HepG2 (cell line): ENCODE results near the gene MEMO1. TPM values are rescaled to one million over a fixed set of nuclear protein-coding genes. Genes with fewer than 3 reads are reported as not detected.

Experiments
- ATAC-seq: fragments of 200-7000 bp; cut with Tn5 transposase; 3 replicates; pipeline ENCODE4 v1.9.1; 2020; ENCODE audit warnings: mild to moderate bottlenecking, moderate library complexity
- BruUV-seq: library from RNA; stranded (reverse); fragments of 400-500 nt; replicated peaks from 2 replicates; lab custom pipeline; 2021; lab: Mats Ljungman, UMichigan
- CTCF ChIA-PET: fragments of 300-600 bp; formaldehyde crosslinking; extraction: SDS; loops from one replicate; lab custom pipeline; 2021; ENCODE audit warnings: low total read pairs, inconsistent platforms, low intra/inter-chr PET ratio; lab: Yijun Ruan, JAX
- POLR2A ChIA-PET: fragments of 350-600 bp; sonication (Branson Sonifier 250); formaldehyde crosslinking; loops from one replicate; lab custom pipeline; 2020; ENCODE audit warnings: antibody characterized with exemption, inconsistent platforms; lab: Yijun Ruan, JAX
- DNase-seq: peaks from one replicate; pipeline ENCODE4 v3.0.0-alpha.2; 2015; ENCODE audit warnings: low spot score
- FAIRE-seq: peaks from 3 replicates; lab custom pipeline; 2011; peaks lifted over from hg19 to GRCh38; lab: Jason Lieb, UNC
- H2AFZ ChIP-seq: one replicate; pipeline ENCODE4 v1.6.1; 2011; ENCODE audit warnings: low read length, inconsistent platforms
- H3K27ac ChIP-seq: fragments of 300-600 bp; 3 replicates; pipeline ENCODE4 v1.8.0; 2011; ENCODE audit warnings: mixed run types, mild to moderate bottlenecking, mixed read lengths, low read length, inconsistent platforms; ENCODE audit not compliant: insufficient read depth; ENCODE audit errors: extremely low read length
- H3K27me3 ChIP-seq, 2 experiments: fragments of 200-600 bp in 1 of 2; 2 replicates in 1 of 2; 3 replicates in 1 of 2; pipeline versions ENCODE4 v1.6.0 to v1.8.0; 2011; ENCODE audit warnings: low read length in 2 of 2, mild to moderate bottlenecking in 2 of 2, moderate library complexity in 2 of 2, inconsistent platforms in 1 of 2; ENCODE audit not compliant: insufficient read depth in 2 of 2, control insufficient read depth in 1 of 2
- H3K36me3 ChIP-seq, 2 experiments: fragments of 200-600 bp in 1 of 2; replicated peaks in 1 of 2; 2 replicates in 1 of 2; 3 replicates in 1 of 2; pipeline versions ENCODE4 v1.5.1 to v1.8.0; 2011; ENCODE audit warnings: low read length in 2 of 2, inconsistent platforms in 1 of 2; ENCODE audit not compliant: insufficient read depth in 2 of 2, control insufficient read depth in 1 of 2
- H3K4me1 ChIP-seq: 2 replicates; pipeline ENCODE4 v1.5.1; 2012; ENCODE audit warnings: low read length, inconsistent platforms; ENCODE audit not compliant: insufficient read depth
- H3K4me2 ChIP-seq: 2 replicates; pipeline ENCODE4 v1.6.0; 2011; ENCODE audit warnings: low read depth, low read length, inconsistent platforms
- H3K4me3 ChIP-seq, 3 experiments: fragments of 200-600 bp in 1 of 3; sonication (generic), shearing (Covaris generic) in 1 of 3; replicated peaks in 1 of 3; 2 replicates each; pipeline ENCODE4 v1.5.1; 2011 to 2016; ENCODE audit warnings: low read length in 3 of 3, inconsistent platforms in 2 of 3, low read depth in 2 of 3, mild to moderate bottlenecking in 2 of 3, control low read depth in 1 of 3, mixed read lengths in 1 of 3; ENCODE audit not compliant: insufficient read depth in 1 of 3
- H3K79me2 ChIP-seq: one replicate; pipeline ENCODE4 v1.6.1; 2011; ENCODE audit warnings: low read length, inconsistent platforms; ENCODE audit not compliant: insufficient read depth
- H3K9ac ChIP-seq: 2 replicates; pipeline ENCODE4 v1.6.0; 2011; ENCODE audit warnings: mild to moderate bottlenecking, low read depth, low read length, inconsistent platforms; ENCODE audit not compliant: insufficient read depth
- H3K9me3 ChIP-seq: 2 replicates; pipeline ENCODE4 v1.5.1; 2012; ENCODE audit warnings: mild to moderate bottlenecking, low read length
- H4K20me1 ChIP-seq: 2 replicates; pipeline ENCODE4 v1.6.0; 2011; ENCODE audit warnings: inconsistent platforms, mild to moderate bottlenecking, low read length, moderate library complexity; ENCODE audit not compliant: insufficient read depth
- AGO2 ChIP-seq: fragments of 200-400 bp; formaldehyde crosslinking; optimal IDR thresholded peaks from 2 replicates; pipeline ENCODE3; 2017; ENCODE audit warnings: mild to moderate bottlenecking, low read depth, low read length, moderate library complexity
- AHDC1 ChIP-seq: sonication (generic); formaldehyde crosslinking; IDR thresholded peaks from 2 replicates; pipeline ENCODE4 v1.5.1; 2020; ENCODE audit warnings: mild to moderate bottlenecking, missing genetic modification reagents, borderline replicate concordance
- ARID3A ChIP-seq: IDR thresholded peaks from 2 replicates; pipeline ENCODE4 v1.6.1; 2012; ENCODE audit warnings: low read depth, low read length, improper control_type of control experiment
- ATM ChIP-seq: fragments of 450-650 bp; IDR thresholded peaks from 2 replicates; pipeline ENCODE4 v1.7.1; 2017; ENCODE audit warnings: mild to moderate bottlenecking, borderline replicate concordance
- EHMT2 ChIP-seq: fragments of 200-600 bp; sonication (generic); IDR thresholded peaks from 2 replicates; pipeline ENCODE4 v1.7.0; 2017; ENCODE audit warnings: antibody characterized with exemption, low read depth, low read length, borderline replicate concordance
- HOXA9 ChIP-seq: sonication (generic); formaldehyde crosslinking; IDR thresholded peaks from 2 replicates; pipeline ENCODE4 v1.8.1; 2022; ENCODE audit warnings: missing genetic modification reagents, mild to moderate bottlenecking, moderate library complexity, borderline replicate concordance
- MEF2D ChIP-seq: sonication (generic); formaldehyde crosslinking; IDR thresholded peaks from 2 replicates; pipeline ENCODE4 v1.5.1; 2020; ENCODE audit warnings: mild to moderate bottlenecking, missing genetic modification reagents
- MTF1 ChIP-seq: sonication (generic); formaldehyde crosslinking; IDR thresholded peaks from 2 replicates; pipeline ENCODE4 v1.5.0; 2020; ENCODE audit warnings: missing genetic modification reagents
- NFIB ChIP-seq: sonication (generic); formaldehyde crosslinking; IDR thresholded peaks from 2 replicates; pipeline ENCODE4 v1.9.0; 2021; ENCODE audit warnings: missing genetic modification reagents, mild to moderate bottlenecking, borderline replicate concordance
- PLRG1 ChIP-seq: fragments of 450-650 bp; conservative IDR thresholded peaks from 2 replicates; pipeline ENCODE4 v1.6.1; 2016
- TBX2 ChIP-seq: sonication (generic); formaldehyde crosslinking; IDR thresholded peaks from 2 replicates; pipeline ENCODE4 v1.5.0; 2020; ENCODE audit warnings: missing genetic modification reagents, mild to moderate bottlenecking, borderline replicate concordance
- U2AF1 ChIP-seq: fragments of 200-400 bp; formaldehyde crosslinking; optimal IDR thresholded peaks from 2 replicates; pipeline ENCODE3; 2017; ENCODE audit warnings: mild to moderate bottlenecking, low read depth, low read length
- UBTF ChIP-seq: sonication (generic); formaldehyde crosslinking; IDR thresholded peaks from 2 replicates; pipeline ENCODE4 v1.4.0; 2020; ENCODE audit warnings: mild to moderate bottlenecking, missing genetic modification reagents
- ZNF431 ChIP-seq: sonication (generic); formaldehyde crosslinking; IDR thresholded peaks from 2 replicates; pipeline ENCODE4 v1.9.0; 2022; ENCODE audit warnings: missing genetic modification reagents, low read depth, mild to moderate bottlenecking, borderline replicate concordance
- ZNF562 ChIP-seq: sonication (generic); formaldehyde crosslinking; IDR thresholded peaks from 2 replicates; pipeline ENCODE4 v1.8.0; 2022; ENCODE audit warnings: missing genetic modification reagents, borderline replicate concordance
- ZNF674 ChIP-seq: sonication (generic); formaldehyde crosslinking; IDR thresholded peaks from 2 replicates; pipeline ENCODE4 v1.5.0; 2020; ENCODE audit warnings: low read depth, mild to moderate bottlenecking, missing genetic modification reagents
- WGBS: methylation state at CpG from one replicate; pipeline ENCODE4 v1.1.6; 2017; ENCODE audit warnings: low lambda C conversion rate; 5-methylcytosine and 5-hydroxymethylcytosine counted together
- in situ Hi-C: cut with HindIII; loops from 2 replicates; pipeline ENCODE4 v1.10.0; 2017; ENCODE audit warnings: low pct_unique_long_range_greater_than_20kb; ENCODE audit not compliant: extremely low pct_ligation_motif_present
- intact Hi-C: fragments of 100-400 bp; cut with micrococcal nuclease; formaldehyde crosslinking; loops from one replicate; pipeline ENCODE4 v1.10.0; 2022; ENCODE audit not compliant: unreplicated experiment
- polyA plus RNA-seq, 8 experiments: library from polyadenylated mRNA; depleted of rRNA in 3 of 8; stranded (reverse) in 7 of 8; unstranded in 1 of 8; fragments of >200 nt; fragmentation: Illumina TruSeq in 4 of 8; extraction: Trizol in 4 of 8; gene quantifications; 2 replicates each; pipeline versions ENCODE4 v1.2.1 to v1.2.3, GENCODE V29; 2011 to 2016; ENCODE audit warnings: low read depth in 4 of 8, missing spikeins in 1 of 8, mixed read lengths in 1 of 8; ENCODE audit not compliant: insufficient read depth in 1 of 8
- total RNA-seq, 5 experiments: library from RNA; depleted of rRNA; stranded (reverse); fragments of >200 nt; fragmentation: Illumina TruSeq; extraction: Trizol; gene quantifications; 2 replicates each; pipeline ENCODE4 v1.2.3, GENCODE V29; 2016; ENCODE audit warnings: low read depth in 1 of 5

Gene MEMO1
- total and polyA plus RNA-seq, 2 of the 13 experiments (the other 11 are each of a cell fraction or from before 2014, with no cell fraction given): 69.8 to 81.6 TPM

DNA sequence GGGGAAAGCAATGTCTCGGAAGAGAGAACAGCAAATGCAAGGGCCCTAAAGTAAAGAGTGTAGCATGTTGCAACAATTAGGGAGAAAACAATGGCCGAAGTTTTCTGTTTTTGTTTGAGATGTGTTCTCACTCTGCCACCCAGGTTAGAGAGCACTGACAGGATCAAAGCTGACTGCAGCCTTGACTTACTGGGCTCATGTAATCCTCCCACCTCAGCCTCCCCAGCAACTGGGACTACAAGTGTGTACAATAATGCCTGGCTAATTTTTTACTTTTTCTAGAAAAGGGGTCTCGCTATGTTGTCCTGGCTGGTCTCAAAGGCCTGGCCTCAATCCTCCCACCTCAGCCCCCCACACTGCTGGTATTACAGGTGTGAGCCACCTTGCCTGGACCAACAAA lies 23.9 kb downstream of the MEMO1 start:
- peaks cover 85% of the 10 kb centered on the region for H3K79me2 ChIP-seq
- H3K36me3 ChIP-seq: peaks cover 0 to 11% of the 10 kb centered on the region in 2 experiments; a peak in 2 of 5 replicates
- no peak for FAIRE-seq
- H2AFZ ChIP-seq: no peak overlapping the region
- in situ Hi-C loops: no loop called here
- ATAC-seq: peak; percentile 88
- no peaks in the 10 kb centered on the region for H3K9me3 ChIP-seq
- no peak overlapping the region for H3K4me2 ChIP-seq
- H3K4me3 ChIP-seq: no peak overlapping the region
- H4K20me1 ChIP-seq: no peaks in the 10 kb centered on the region
- no TSS peak for BruUV-seq
- H3K27ac ChIP-seq: peak overlapping the region; percentile 17
- no peak overlapping the region for H3K9ac ChIP-seq
- peaks cover 22% of the 10 kb centered on the region for H3K4me1 ChIP-seq
- WGBS: 54% methylated on average over 3 of the region's 3 CpGs
- no peaks in the 10 kb centered on the region for H3K27me3 ChIP-seq
- ChIA-PET CTCF (no interaction called here), POLR2A (interaction anchor here (1.5 kb wide), 1 partner anchor 22 kb away, joined by 3 read pairs; no protein-coding TSS in a partner anchor)
- intact Hi-C loops: no loop called here
- DNase-seq: peak; percentile 35
- TF ChIP-seq TBX2 (CRISPR knock-in tag) (no peak), UBTF (CRISPR knock-in tag) (no peak), ATM (no peak), MEF2D (no peak), AGO2 (no peak), PLRG1 (no peak), AHDC1 (no peak), ZNF431 (CRISPR knock-in tag) (no peak), MTF1 (CRISPR knock-in tag) (no peak), ZNF674 (CRISPR knock-in tag) (no peak), U2AF1 (no peak), NFIB (CRISPR knock-in tag) (no peak), HOXA9 (CRISPR knock-in tag) (no peak), ARID3A (no peak), ZNF562 (no peak), EHMT2 (no peak)
